GM18505 (cell line): ENCODE measurements around the gene CPA2.

Experiments
- ATAC-seq: cut with Tn5 transposase; IDR thresholded peaks from one replicate; pipeline ENCODE4 v1.9.1; 2021; ENCODE audit not compliant: unreplicated experiment
- POLR2A ChIP-seq: IDR thresholded peaks from 4 replicates; pipeline ENCODE4 v1.6.1; 2011; ENCODE audit warnings: borderline replicate concordance; ENCODE audit not compliant: insufficient read depth, insufficient read length; ENCODE audit errors: extremely low read depth

The CPA2 gene

GRCh38 chr7:130332259-130333053 is 65.8 kb downstream of the CPA2 start:
- no peak for TF ChIP-seq POLR2A
- no peak for ATAC-seq

GRCh38 chr7:130333832-130334231 is 67.2 kb downstream of the CPA2 start:
- ATAC-seq: no peak

GRCh38 chr7:130334274-130334673 is 67.6 kb downstream of the CPA2 start:
- no peak for TF ChIP-seq POLR2A
- ATAC-seq: no peak

More at GRCh38 chr7:130333832-130334231, 67.2 kb downstream of the CPA2 start:
- no peak for TF ChIP-seq POLR2A

- TF ChIP-seq POLR2A: no peak
- no peak for ATAC-seq
Measured at GRCh38 chr7:130337410-130337971, 70.8 kb downstream of the CPA2 start.

- TF ChIP-seq POLR2A: no peak
- ATAC-seq: no peak
Measured at GRCh38 chr7:130338233-130338632, 71.6 kb downstream of the CPA2 start.
